Measurements from ENCODE around the gene CEBPG.

CEBPG gene

DNA sequence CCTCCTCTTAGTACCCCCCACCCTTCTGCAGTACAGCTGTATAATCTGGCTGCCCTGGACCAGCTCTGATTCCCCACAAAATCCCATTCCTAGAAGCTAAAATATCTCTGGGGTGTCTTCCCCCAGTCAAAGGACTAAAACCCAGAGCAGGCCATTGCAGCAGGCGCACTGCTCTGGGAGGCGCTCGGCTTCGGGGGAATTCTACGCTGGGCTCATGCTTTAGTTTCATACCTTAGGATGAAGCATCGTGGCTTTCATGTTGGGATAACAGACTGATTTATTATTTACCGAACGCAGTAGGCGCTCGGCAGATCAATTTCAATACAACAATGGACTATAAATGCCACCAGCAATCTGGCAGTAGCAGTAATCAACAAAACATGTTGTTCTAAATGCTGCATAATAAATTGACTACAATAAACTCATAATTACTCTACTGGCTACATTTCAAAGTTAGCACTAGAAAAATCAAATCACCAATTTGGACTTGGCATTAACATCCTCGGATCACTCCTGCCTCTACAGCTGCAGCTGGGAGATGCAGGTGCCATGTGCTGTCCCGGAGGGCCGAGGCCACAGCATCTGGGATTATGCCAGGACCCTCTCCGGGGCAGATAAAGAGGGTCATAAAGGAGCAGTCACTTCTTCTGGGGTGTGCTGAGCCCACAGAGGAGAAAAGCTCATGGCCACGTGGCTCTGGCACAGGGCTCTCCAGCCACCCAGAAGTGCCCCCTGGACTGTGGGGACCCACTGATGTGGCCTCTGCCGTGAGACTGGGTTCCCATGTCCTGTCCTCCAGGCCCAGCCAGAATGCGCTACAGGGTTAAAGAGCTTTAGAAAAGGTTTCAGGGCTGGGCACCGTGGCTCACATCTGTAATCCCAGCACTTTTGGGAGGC is 35.3 kb downstream of the CEBPG start:
- H3K36me3 ChIP-seq (ENCODE audit: control insufficient read depth, insufficient read depth, low read length), result no peaks in the 10 kb centered on the region; the same call in 1 of the 2 replicates
- TF ChIP-seq, protein P1, sequence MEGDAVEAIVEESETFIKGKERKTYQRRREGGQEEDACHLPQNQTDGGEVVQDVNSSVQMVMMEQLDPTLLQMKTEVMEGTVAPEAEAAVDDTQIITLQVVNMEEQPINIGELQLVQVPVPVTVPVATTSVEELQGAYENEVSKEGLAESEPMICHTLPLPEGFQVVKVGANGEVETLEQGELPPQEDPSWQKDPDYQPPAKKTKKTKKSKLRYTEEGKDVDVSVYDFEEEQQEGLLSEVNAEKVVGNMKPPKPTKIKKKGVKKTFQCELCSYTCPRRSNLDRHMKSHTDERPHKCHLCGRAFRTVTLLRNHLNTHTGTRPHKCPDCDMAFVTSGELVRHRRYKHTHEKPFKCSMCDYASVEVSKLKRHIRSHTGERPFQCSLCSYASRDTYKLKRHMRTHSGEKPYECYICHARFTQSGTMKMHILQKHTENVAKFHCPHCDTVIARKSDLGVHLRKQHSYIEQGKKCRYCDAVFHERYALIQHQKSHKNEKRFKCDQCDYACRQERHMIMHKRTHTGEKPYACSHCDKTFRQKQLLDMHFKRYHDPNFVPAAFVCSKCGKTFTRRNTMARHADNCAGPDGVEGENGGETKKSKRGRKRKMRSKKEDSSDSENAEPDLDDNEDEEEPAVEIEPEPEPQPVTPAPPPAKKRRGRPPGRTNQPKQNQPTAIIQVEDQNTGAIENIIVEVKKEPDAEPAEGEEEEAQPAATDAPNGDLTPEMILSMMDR (IDR thresholded peaks at IDR 0.05; ENCODE audit: insufficient read depth, low read length, poor library complexity, severe bottlenecking), result no peak
- no peak overlapping the region for H3K4me3 ChIP-seq (replicated peaks; ENCODE audit: low read depth, low read length)
- DNase-seq (ENCODE audit: extremely low read depth, insufficient read length), result no peak
- H3K27me3 ChIP-seq (replicated peaks; ENCODE audit: control insufficient read depth, insufficient read depth, low read length), result no peaks in the 10 kb centered on the region

DNA sequence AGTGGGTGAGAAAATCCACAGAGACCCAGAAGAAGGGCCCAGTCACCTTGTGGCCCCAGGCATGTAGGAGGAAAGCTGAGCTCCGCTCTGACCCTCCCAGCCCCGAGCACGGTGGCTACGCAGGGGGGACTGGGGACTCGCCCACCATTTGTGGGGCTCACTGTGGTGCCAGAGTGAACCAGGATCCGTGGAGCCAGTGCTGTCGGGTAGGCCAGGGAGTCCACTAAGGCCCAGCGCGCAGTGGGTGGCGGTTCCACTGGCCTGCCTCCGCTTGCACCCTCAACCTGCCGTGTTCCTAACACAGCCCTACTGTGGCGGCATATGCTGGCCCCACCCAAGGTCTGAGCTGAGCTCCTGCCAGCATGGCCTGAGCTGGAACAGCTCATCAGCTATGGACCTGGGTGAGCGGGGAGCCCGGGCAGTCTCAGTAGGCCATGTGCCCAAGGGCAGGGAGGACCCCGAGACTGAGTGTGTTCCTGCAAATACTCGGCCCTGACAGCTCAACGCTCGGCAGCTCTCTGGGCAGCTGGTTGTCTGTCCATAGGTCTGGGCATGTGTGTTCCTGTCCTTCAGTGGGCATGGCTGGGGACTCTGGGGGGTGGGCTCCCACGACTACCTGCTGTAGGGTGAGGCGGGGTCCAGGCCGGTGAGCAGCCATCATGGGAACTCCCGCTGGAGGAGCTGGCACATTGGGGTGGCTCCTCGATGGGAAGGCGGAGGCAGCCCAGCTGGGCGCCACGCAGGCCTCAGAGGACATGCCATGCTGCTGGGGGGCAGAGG is 36.6 kb downstream of the CEBPG start:
- DNase-seq (ENCODE audit: extremely low read depth, insufficient read length), result no peak
- TF ChIP-seq, protein P1 (IDR thresholded peaks at IDR 0.05; ENCODE audit: insufficient read depth, low read length, poor library complexity, severe bottlenecking), result no peak

DNA sequence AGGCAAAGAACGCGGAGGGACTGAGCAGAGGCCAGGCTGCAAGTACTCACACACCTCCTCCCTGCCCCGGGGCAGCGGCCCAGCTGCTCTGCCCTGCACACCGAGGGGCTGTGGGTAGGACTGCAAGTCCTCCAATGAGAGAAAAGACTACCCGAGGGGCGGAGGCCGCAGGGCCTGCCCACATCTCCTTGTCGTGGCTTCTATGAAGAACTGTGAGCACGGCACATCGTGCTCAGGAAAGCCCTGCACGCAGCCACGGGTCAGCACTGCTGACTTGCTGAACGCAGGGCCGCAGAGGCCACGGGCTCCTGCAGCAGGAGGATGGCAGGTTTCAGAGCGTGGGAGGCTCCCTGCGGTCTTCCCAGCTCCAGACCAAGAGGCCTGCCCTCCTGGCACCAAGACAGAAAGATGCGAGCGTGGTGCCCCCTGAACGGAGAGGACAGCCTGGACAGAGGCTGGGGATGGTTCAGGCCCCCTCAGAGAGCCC is 37.4 kb downstream of the CEBPG start:
- Histone ChIP-seq H3K36me3 (ENCODE audit: control insufficient read depth, insufficient read depth, low read length) (no peaks in the 10 kb centered on the region; the same call in 1 of the 2 replicates), H3K4me3 (replicated peaks; ENCODE audit: low read depth, low read length) (no peak overlapping the region), H3K27me3 (replicated peaks; ENCODE audit: control insufficient read depth, insufficient read depth, low read length) (no peaks in the 10 kb centered on the region)
- TF ChIP-seq, protein P1 (IDR thresholded peaks at IDR 0.05; ENCODE audit: insufficient read depth, low read length, poor library complexity, severe bottlenecking), result no peak
- DNase-seq (ENCODE audit: extremely low read depth, insufficient read length), result no peak

More for the DNA sequence above, 36.6 kb downstream of the CEBPG start:
- H3K4me3 ChIP-seq (replicated peaks; ENCODE audit: low read depth, low read length), result no peak overlapping the region
- H3K36me3 ChIP-seq (ENCODE audit: control insufficient read depth, insufficient read depth, low read length), result no peaks in the 10 kb centered on the region; the same call in 1 of the 2 replicates
- H3K27me3 ChIP-seq (replicated peaks; ENCODE audit: control insufficient read depth, insufficient read depth, low read length), result no peaks in the 10 kb centered on the region

DNA sequence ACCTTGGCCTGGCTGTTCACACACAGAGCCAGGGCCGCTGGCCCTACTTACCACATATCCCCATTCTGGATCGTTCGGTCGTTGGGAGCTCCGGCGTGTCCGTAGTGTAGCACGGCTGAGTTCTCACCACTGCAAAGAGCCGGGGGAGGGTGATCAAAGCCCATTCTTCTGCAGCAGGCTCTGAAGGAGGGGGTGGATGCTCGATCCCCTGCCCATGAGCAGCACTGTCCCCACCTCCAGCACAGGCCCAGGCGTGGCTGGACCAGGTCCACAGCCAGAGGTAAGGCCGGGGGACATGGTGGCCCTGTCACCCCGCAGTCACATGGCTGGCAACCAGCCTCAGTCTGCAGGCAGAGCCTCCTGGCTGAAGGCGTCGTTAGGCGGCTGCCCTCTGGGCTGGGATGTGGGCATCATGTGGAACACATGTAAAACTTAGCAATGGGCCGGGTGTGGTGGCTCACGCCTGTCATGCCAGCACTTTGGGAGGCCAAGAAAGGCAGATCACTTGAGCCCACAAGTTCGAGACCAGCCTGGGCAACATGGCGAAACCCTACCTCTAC is 38.2 kb downstream of the CEBPG start:
- TF ChIP-seq, protein P1 (IDR thresholded peaks at IDR 0.05; ENCODE audit: insufficient read depth, low read length, poor library complexity, severe bottlenecking), result no peak
- H3K36me3 ChIP-seq (ENCODE audit: control insufficient read depth, insufficient read depth, low read length), result no peaks in the 10 kb centered on the region; the same call in 1 of the 2 replicates
- no peaks in the 10 kb centered on the region for H3K27me3 ChIP-seq (replicated peaks; ENCODE audit: control insufficient read depth, insufficient read depth, low read length)
- H3K4me3 ChIP-seq (replicated peaks; ENCODE audit: low read depth, low read length), result no peak overlapping the region
- no peak for DNase-seq (ENCODE audit: extremely low read depth, insufficient read length)

DNA sequence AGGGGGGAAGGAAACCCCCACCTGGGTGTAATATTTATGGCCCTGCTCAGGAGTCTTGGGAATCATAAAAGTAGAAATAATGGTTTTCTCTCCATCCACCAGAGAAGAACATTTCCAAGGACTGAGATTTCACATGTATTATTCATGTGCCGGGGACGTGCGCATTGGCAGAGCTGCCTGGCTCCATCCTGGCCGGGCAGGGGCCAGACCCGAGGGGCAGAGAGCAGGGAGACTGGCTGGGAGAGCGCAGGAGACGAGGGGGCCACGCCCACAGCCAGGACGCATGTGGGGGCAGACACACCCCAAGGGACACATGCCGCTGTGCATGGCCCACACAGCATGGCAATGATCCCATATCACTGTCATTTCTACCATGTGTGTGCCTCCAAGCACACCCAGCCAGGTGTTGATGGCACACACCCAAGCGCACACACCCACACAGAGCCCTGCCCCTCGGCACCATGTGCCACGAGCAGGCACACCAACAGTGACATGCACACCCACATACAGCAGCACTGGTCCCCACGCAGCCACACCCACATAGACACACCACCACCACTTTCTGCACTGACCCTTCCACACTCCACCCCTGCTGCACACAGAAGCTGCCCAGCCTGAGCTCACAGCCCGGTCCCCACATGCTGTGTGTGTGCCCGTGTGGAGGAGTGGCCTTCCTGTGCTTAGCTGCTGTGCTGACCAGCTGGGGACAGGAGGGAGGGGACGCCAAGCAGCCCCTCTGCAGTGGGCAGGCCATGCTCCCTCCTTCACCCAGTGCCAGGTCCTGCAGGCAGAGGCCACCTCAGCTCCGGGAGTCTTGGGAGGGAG is 39.3 kb downstream of the CEBPG start:
- Histone ChIP-seq H3K36me3 (ENCODE audit: control insufficient read depth, insufficient read depth, low read length) (no peaks in the 10 kb centered on the region; the same call in 1 of the 2 replicates), H3K27me3 (replicated peaks; ENCODE audit: control insufficient read depth, insufficient read depth, low read length) (no peaks in the 10 kb centered on the region), H3K4me3 (replicated peaks; ENCODE audit: low read depth, low read length) (no peak overlapping the region)
- TF ChIP-seq, protein P1 (IDR thresholded peaks at IDR 0.05; ENCODE audit: insufficient read depth, low read length, poor library complexity, severe bottlenecking), result no peak
- DNase-seq (ENCODE audit: extremely low read depth, insufficient read length), result no peak

Data from GM06990 (cell line).